ENCODE results near the gene USP5. TPM values are rescaled to one million over a fixed set of nuclear protein-coding genes. Genes with fewer than 3 reads are reported as not detected.

Gene USP5
- total and polyA plus RNA-seq, 2 donors (not counting 3 experiments of a cell fraction or from before 2014, with no cell fraction given), result 68.9 to 135 TPM

- Histone ChIP-seq H4K20me1 (replicated peaks; ENCODE audit: control insufficient read depth, extremely low read depth, insufficient read depth, low read length) (no peaks in the 10 kb centered on the region), H3K27ac (ENCODE audit: insufficient read depth, low read depth, low read length) (no peak overlapping the region), H3K79me2 (ENCODE audit: control insufficient read depth, insufficient read depth, low read length) (no peaks in the 10 kb centered on the region), H3K9ac (replicated peaks; ENCODE audit: extremely low read depth, insufficient read depth, low read length) (no peak overlapping the region), H3K4me3 (replicated peaks in 1 of 3; ENCODE audit: insufficient read depth in 1 of 3, low read depth in 1 of 3, low read length in 3 of 3) (no peak overlapping the region), H3K4me2 (ENCODE audit: insufficient read depth, low read length) (no peak overlapping the region), H3K36me3 (ENCODE audit: control insufficient read depth in 2 of 2, extremely low read depth in 1 of 2, insufficient read depth in 2 of 2, low read length in 2 of 2) (no peaks in the 10 kb centered on the region), H3K27me3 (ENCODE audit: control insufficient read depth in 2 of 2, insufficient read depth in 2 of 2, low read length in 2 of 2) (no peaks in the 10 kb centered on the region), H2AFZ (ENCODE audit: low read depth, low read length) (no peak overlapping the region), H3K4me1 (ENCODE audit: control insufficient read depth, extremely low read depth, insufficient read depth, low read length) (peaks cover 10% of the 10 kb centered on the region), H3K9me3 (replicated peaks; ENCODE audit: control insufficient read depth, insufficient read depth, low read length) (no peaks in the 10 kb centered on the region), H3K9me1 (replicated peaks; ENCODE audit: control insufficient read depth, extremely low read depth, insufficient read depth, low read length) (no peaks in the 10 kb centered on the region)
- no peak for DNase-seq (ENCODE audit: low read depth, low spot score)
- dilution Hi-C loops (cut with MboI; ENCODE audit: extremely low pct_ligation_motif_present, low sequenced_read_pairs) (no loop called here), intact Hi-C loops (cut with micrococcal nuclease) (no loop called here)
- ChIA-PET CTCF (interaction anchor here (0.8 kb wide), 1 partner anchor 25 kb away, joined by 3 read pairs; no protein-coding TSS in a partner anchor), POLR2A (no interaction called here)
- BruUV-seq (replicated peaks), result no TSS peak
- TF ChIP-seq POLR2A (IDR thresholded peaks at IDR 0.05; ENCODE audit: low read depth, low read length) (no peak), GATA2 (IDR thresholded peaks at IDR 0.05; ENCODE audit: insufficient read depth, insufficient read length, low read depth, low read length) (no peak), MAX (IDR thresholded peaks at IDR 0.05; ENCODE audit: insufficient read depth, insufficient read length) (no peak), POLR2AphosphoS5 (IDR thresholded peaks at IDR 0.05; ENCODE audit: insufficient read depth, low read depth, low read length) (no peak), FOS (IDR thresholded peaks at IDR 0.05; ENCODE audit: borderline replicate concordance, insufficient read depth, low read length) (no peak), MYC (IDR thresholded peaks at IDR 0.05; ENCODE audit: low read depth, low read length) (no peak), JUN (IDR thresholded peaks at IDR 0.05; ENCODE audit: borderline replicate concordance, insufficient read depth, insufficient read length, low read depth) (no peak), EZH2 (IDR thresholded peaks at IDR 0.05; ENCODE audit: borderline replicate concordance, low read depth, low read length, severe bottlenecking) (no peak)
- TF ChIP-seq, protein P1, sequence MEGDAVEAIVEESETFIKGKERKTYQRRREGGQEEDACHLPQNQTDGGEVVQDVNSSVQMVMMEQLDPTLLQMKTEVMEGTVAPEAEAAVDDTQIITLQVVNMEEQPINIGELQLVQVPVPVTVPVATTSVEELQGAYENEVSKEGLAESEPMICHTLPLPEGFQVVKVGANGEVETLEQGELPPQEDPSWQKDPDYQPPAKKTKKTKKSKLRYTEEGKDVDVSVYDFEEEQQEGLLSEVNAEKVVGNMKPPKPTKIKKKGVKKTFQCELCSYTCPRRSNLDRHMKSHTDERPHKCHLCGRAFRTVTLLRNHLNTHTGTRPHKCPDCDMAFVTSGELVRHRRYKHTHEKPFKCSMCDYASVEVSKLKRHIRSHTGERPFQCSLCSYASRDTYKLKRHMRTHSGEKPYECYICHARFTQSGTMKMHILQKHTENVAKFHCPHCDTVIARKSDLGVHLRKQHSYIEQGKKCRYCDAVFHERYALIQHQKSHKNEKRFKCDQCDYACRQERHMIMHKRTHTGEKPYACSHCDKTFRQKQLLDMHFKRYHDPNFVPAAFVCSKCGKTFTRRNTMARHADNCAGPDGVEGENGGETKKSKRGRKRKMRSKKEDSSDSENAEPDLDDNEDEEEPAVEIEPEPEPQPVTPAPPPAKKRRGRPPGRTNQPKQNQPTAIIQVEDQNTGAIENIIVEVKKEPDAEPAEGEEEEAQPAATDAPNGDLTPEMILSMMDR (IDR thresholded peaks at IDR 0.05; ENCODE audit: extremely low read depth in 1 of 2, insufficient read depth in 1 of 2, low read depth in 1 of 2, low read length in 2 of 2), result no peak
- FAIRE-seq, result no peak
Observed at GRCh38 chr12:6894321-6894720, 42.4 kb downstream of the USP5 start.
